ENCODE measurements around the gene PRDX2.

- TF ChIP-seq POLR2A (IDR thresholded peaks at IDR 0.05) (no peak), POLR2AphosphoS5 (IDR thresholded peaks at IDR 0.05) (peak; percentile 75), CTCF (IDR thresholded peaks at IDR 0.05) (no peak), EP300 (IDR thresholded peaks at IDR 0.05) (no peak)
These were observed 22.2 kb downstream of the PRDX2 start for GRCh38 chr19:12779162-12779993.
